ENCODE results near the gene ZNF319. TPM values are rescaled to one million over a fixed set of nuclear protein-coding genes. Genes with fewer than 3 reads are reported as not detected.
A peak's percentile ranks its signal among the peaks of the same experiment; 100 is the strongest.

The ZNF319 gene
- total RNA-seq, 4 donors from 2014 or later = 4.2 to 16.6 (median 11.6) TPM

DNA sequence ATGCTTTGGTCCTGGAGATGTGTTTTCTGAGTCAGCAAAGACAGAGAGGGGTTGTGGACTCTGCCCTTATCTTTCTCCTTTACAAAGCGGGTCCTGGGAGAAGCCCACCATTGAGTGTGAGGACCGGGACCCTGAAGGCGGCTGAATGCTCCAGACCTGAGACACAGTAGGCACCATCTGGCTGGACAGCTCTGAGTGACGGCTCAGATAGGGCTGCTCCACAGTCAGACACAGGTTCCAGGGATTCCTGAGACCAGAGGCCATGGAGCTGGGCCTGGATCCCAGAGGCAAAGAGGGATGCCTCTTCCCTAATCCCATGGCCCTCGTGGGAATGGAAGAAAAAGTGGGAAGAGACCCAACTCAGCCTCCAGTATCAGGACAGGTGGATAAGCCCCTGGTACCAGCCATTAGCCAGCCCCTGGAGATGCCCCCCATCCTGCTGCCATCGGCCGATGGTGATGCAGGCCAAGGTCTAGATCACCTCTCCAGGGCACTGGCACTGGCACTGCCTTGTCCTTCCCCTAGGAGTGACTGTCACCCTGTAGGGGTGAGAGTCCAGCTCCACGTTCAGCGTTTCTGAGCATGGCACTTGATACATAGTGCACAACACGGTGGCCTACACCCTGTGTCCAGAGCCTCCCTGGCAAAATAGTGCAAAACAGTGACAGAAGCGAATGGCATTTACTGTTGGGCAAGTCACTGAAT lies 29.8 kb upstream of the ZNF319 start:
- WGBS = 87% methylated on average over 6 of the region's 11 CpGs
- TF ChIP-seq EP300 (IDR thresholded peaks at IDR 0.05) (no peak), POLR2A (IDR thresholded peaks at IDR 0.05) (no peak), POLR2AphosphoS5 (IDR thresholded peaks at IDR 0.05) (no peak)
- TF ChIP-seq, protein P1, sequence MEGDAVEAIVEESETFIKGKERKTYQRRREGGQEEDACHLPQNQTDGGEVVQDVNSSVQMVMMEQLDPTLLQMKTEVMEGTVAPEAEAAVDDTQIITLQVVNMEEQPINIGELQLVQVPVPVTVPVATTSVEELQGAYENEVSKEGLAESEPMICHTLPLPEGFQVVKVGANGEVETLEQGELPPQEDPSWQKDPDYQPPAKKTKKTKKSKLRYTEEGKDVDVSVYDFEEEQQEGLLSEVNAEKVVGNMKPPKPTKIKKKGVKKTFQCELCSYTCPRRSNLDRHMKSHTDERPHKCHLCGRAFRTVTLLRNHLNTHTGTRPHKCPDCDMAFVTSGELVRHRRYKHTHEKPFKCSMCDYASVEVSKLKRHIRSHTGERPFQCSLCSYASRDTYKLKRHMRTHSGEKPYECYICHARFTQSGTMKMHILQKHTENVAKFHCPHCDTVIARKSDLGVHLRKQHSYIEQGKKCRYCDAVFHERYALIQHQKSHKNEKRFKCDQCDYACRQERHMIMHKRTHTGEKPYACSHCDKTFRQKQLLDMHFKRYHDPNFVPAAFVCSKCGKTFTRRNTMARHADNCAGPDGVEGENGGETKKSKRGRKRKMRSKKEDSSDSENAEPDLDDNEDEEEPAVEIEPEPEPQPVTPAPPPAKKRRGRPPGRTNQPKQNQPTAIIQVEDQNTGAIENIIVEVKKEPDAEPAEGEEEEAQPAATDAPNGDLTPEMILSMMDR (IDR thresholded peaks at IDR 0.05) = no peak
- Histone ChIP-seq H3K27me3 (no peaks in the 10 kb centered on the region), H3K27ac (no peak overlapping the region), H3K4me3 (no peak overlapping the region), H3K36me3 (no peaks in the 10 kb centered on the region), H3K4me1 (peaks cover 24% of the 10 kb centered on the region), H3K9me3 (no peaks in the 10 kb centered on the region)
- no peak for DNase-seq (ENCODE audit: low spot score in 2 of 2)

DNA sequence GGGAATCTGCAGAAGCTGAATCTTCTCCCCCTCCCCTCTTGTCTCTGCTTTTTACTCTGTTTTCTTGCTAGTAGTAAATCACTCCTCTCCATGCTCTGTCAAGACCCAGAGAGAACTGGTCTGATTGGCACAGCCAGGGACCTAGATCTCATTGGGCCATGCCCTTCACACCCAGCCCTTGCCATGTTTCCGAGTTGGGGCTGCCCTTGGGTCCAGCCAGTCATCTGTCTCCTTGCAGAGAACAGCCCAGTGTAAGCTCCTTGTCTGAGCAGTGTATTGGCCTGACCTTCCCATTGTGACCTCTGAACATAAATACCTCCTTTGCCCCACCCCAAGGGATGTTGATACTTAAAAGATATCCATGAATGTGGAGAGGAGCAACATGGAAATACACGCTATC lies 28.9 kb upstream of the ZNF319 start:
- peaks cover 33% of the 10 kb centered on the region for H3K4me1 ChIP-seq
- H3K27me3 ChIP-seq = no peaks in the 10 kb centered on the region
- H3K4me3 ChIP-seq = no peak overlapping the region
- TF ChIP-seq POLR2A (IDR thresholded peaks at IDR 0.05) = no peak
- TF ChIP-seq, protein P1 (IDR thresholded peaks at IDR 0.05) = no peak
- no peak for TF ChIP-seq EP300 (IDR thresholded peaks at IDR 0.05)
- TF ChIP-seq POLR2AphosphoS5 (IDR thresholded peaks at IDR 0.05) = no peak
- DNase-seq (ENCODE audit: low spot score in 2 of 2) = no peak
- no peaks in the 10 kb centered on the region for H3K9me3 ChIP-seq
- 79% methylated on average over 2 of the region's 2 CpGs for WGBS
- H3K36me3 ChIP-seq = no peaks in the 10 kb centered on the region
- H3K27ac ChIP-seq = no peak overlapping the region

DNA sequence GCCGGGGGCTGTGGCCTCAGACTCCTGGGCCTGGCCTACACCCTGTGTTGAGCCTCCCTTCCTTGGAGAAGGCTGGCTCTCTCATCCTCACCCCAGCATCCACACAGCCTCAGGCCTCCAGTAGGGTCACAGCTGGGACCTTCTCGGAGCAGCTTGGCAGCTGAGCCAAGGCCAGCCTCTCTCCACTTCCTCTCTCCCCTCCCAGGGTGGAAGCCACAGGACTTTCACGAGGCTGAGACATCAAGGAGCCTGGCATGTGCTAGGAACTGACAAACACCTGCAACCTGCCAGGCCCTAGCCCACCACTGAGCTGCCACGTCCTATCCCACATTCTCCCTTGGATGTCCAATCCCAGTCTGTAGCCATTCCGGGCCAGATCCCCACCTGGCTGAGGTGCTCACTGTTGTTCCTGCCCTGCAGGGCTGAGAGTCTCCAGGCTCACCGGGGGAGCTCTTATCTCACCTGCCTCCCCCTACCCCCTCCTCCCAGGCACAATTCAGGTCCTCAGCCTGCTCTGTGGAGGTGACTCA lies 28.1 kb upstream of the ZNF319 start:
- DNase-seq (ENCODE audit: low spot score in 2 of 2) = no peak
- whole genome bisulfite sequencing = 67% methylated on average over 5 of the region's 6 CpGs
- H3K4me3 ChIP-seq = no peak overlapping the region
- TF ChIP-seq POLR2AphosphoS5 (IDR thresholded peaks at IDR 0.05) = no peak
- TF ChIP-seq POLR2A (IDR thresholded peaks at IDR 0.05) = no peak
- no peak for TF ChIP-seq EP300 (IDR thresholded peaks at IDR 0.05)
- TF ChIP-seq, protein P1 (IDR thresholded peaks at IDR 0.05) = no peak
- no peaks in the 10 kb centered on the region for H3K36me3 ChIP-seq
- H3K27me3 ChIP-seq = no peaks in the 10 kb centered on the region
- no peaks in the 10 kb centered on the region for H3K9me3 ChIP-seq
- H3K27ac ChIP-seq = no peak overlapping the region
- H3K4me1 ChIP-seq = peaks cover 35% of the 10 kb centered on the region

DNA sequence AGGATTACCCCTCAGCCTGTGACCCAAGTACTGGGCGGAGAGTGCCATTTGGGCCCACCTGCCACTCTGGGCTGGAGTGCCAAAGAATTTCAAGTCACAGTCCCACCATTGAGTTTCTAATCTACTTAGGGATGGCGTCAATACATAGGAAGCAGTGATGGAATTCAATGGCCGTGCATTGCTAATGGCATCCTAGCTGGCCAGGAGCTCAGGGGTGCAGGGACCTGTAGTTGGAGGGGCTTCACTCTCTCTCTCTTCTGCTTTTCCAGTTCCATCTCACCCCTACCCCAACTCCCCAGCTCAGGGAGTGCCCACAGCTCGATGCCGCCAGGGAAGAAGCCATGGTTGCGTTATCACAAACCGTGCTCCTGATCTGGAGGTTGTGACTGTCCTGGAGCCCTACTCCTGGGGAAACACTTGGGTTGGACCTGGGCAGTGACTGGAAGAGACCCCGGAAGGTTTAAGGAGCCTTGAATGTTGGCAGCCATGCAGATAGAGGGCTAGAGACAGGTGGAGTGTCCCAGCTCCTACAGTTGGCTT lies 27.5 kb upstream of the ZNF319 start:
- H3K9me3 ChIP-seq = no peaks in the 10 kb centered on the region
- H3K27ac ChIP-seq = no peak overlapping the region
- no peak for DNase-seq (ENCODE audit: low spot score in 2 of 2)
- no peaks in the 10 kb centered on the region for H3K36me3 ChIP-seq
- no peaks in the 10 kb centered on the region for H3K27me3 ChIP-seq
- no peak overlapping the region for H3K4me3 ChIP-seq
- TF ChIP-seq POLR2A (IDR thresholded peaks at IDR 0.05) (no peak), POLR2AphosphoS5 (IDR thresholded peaks at IDR 0.05) (no peak), EP300 (IDR thresholded peaks at IDR 0.05) (no peak)
- TF ChIP-seq, protein P1 (IDR thresholded peaks at IDR 0.05) = no peak
- peaks cover 37% of the 10 kb centered on the region for H3K4me1 ChIP-seq
- WGBS = 100% methylated on average over 8 of the region's 8 CpGs

DNA sequence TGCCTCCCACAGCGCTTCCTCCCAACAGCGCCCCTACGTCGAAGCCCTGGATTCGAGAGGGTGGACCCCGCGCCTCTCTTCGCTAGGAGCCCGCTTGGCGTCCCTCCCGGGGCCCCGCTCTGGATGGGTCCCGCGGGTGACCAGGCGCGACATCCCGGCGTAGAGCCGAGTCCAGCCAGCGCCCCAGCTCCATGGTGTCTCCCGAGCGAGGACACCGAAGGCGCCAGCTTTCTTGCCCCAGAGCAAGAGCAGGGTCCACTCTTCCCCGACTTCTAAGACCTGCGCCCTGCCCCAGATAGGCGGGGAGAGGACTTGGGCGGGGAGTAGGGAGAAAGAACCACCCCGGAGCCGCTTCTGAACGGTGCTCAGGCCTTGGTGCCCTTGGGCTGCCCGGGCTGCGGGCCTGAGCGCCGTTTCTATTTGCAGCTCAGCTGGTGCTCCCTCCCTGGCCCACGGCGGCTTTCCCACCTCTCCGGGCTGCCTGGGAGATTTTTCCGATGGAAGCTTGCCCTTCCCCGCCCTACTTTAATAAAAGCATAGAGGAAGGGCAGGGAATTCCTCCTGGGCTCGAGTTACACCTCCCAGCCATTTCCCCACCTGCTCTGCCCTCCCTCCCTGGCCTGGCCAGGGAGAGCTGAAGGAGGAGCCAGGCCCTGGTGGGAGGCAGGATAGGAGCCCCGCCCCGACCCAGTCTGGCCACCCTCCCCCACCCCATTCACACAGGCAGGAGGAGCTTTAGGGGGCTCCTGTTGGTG lies 26.9 kb upstream of the ZNF319 start:
- 29% methylated on average over 15 of the region's 43 CpGs for WGBS
- H3K4me1 ChIP-seq = peaks cover 43% of the 10 kb centered on the region
- H3K4me3 ChIP-seq = peak overlapping the region; percentile 92
- H3K9me3 ChIP-seq = no peaks in the 10 kb centered on the region
- no peak for DNase-seq (ENCODE audit: low spot score in 2 of 2)
- H3K27me3 ChIP-seq = no peaks in the 10 kb centered on the region
- TF ChIP-seq, protein P1 (IDR thresholded peaks at IDR 0.05) = no peak
- TF ChIP-seq POLR2A (IDR thresholded peaks at IDR 0.05) = no peak
- no peak for TF ChIP-seq POLR2AphosphoS5 (IDR thresholded peaks at IDR 0.05)
- TF ChIP-seq EP300 (IDR thresholded peaks at IDR 0.05) = no peak
- no peak overlapping the region for H3K27ac ChIP-seq
- no peaks in the 10 kb centered on the region for H3K36me3 ChIP-seq

All from suprapubic skin (tissue), 4 donors.